Mesendoderm (in vitro differentiated cells): ENCODE results near the gene MED16.

Source experiments
- DNase-seq: peaks from one replicate; pipeline ENCODE4 v3.0.0; 2013
- H2AK5ac ChIP-seq: 2 replicates; pipeline ENCODE4 v1.6.1; 2013; ENCODE audit warnings: low read length, inconsistent platforms
- H2BK120ac ChIP-seq: 2 replicates; pipeline ENCODE4 v1.6.1; 2013; ENCODE audit warnings: low read depth, mild to moderate bottlenecking, low read length, moderate library complexity, mixed read lengths
- H2BK15ac ChIP-seq: replicated peaks from 2 replicates; pipeline ENCODE4 v1.6.1; 2013; ENCODE audit warnings: low read depth, mild to moderate bottlenecking, moderate library complexity
- H2BK5ac ChIP-seq: 2 replicates; pipeline ENCODE4 v1.6.1; 2013; ENCODE audit warnings: low read length, inconsistent platforms
- H3K18ac ChIP-seq: 2 replicates; pipeline ENCODE4 v1.6.1; 2013; ENCODE audit warnings: mild to moderate bottlenecking, low read length, mixed read lengths
- H3K23ac ChIP-seq: one replicate; pipeline ENCODE4 v1.6.1; 2013; ENCODE audit warnings: low read length
- H3K27ac ChIP-seq: 2 replicates; pipeline ENCODE4 v1.5.1; 2013; ENCODE audit warnings: low read depth, mild to moderate bottlenecking, inconsistent platforms, low read length, moderate library complexity
- H3K27me3 ChIP-seq: 2 replicates; pipeline ENCODE4 v1.6.1; 2013; ENCODE audit warnings: low read length, control low read depth, mild to moderate bottlenecking, inconsistent platforms; ENCODE audit not compliant: insufficient read depth, poor library complexity
- H3K36me3 ChIP-seq: 2 replicates; pipeline ENCODE4 v1.6.1; 2013; ENCODE audit warnings: low read length, inconsistent platforms; ENCODE audit not compliant: control insufficient read depth, insufficient read depth
- H3K4ac ChIP-seq: one replicate; pipeline ENCODE4 v1.6.1; 2013; ENCODE audit warnings: low read depth, mild to moderate bottlenecking, low read length, moderate library complexity
- H3K4me1 ChIP-seq: 2 replicates; pipeline ENCODE4 v1.6.1; 2013; ENCODE audit warnings: low read depth, low read length, inconsistent platforms; ENCODE audit not compliant: control insufficient read depth
- H3K4me2 ChIP-seq: 2 replicates; pipeline ENCODE4 v1.6.1; 2013; ENCODE audit warnings: low read length
- H3K4me3 ChIP-seq: 2 replicates; pipeline ENCODE4 v1.5.1; 2013; ENCODE audit warnings: mild to moderate bottlenecking, low read length
- H3K56ac ChIP-seq: one replicate; pipeline ENCODE4 v1.6.1; 2013; ENCODE audit warnings: low read length
- H3K79me1 ChIP-seq: 2 replicates; pipeline ENCODE4 v1.6.1; 2013; ENCODE audit warnings: low read length, inconsistent platforms
- H3K79me2 ChIP-seq: 2 replicates; pipeline ENCODE4 v1.6.1; 2013; ENCODE audit warnings: mild to moderate bottlenecking, low read length; ENCODE audit not compliant: control insufficient read depth, insufficient read depth
- H3K9ac ChIP-seq: 2 replicates; pipeline ENCODE4 v1.6.1; 2013; ENCODE audit warnings: low read length, inconsistent platforms
- H4K5ac ChIP-seq: one replicate; pipeline ENCODE4 v1.6.1; 2013; ENCODE audit warnings: low read length
- H4K8ac ChIP-seq: one replicate; pipeline ENCODE4 v1.6.1; 2013; ENCODE audit warnings: low read depth, mild to moderate bottlenecking, control low read depth, low read length, moderate library complexity
- WGBS: extraction: QIAGEN DNeasy Blood & Tissue Kit; methylation state at CpG from one replicate; pipeline ENCODE4 v1.1.7; 2013; ENCODE audit warnings: low lambda C conversion rate, missing lambda C conversion rate; ENCODE audit not compliant: insufficient coverage; ENCODE audit errors: extremely low coverage; 5-methylcytosine and 5-hydroxymethylcytosine counted together

Gene MED16

DNA sequence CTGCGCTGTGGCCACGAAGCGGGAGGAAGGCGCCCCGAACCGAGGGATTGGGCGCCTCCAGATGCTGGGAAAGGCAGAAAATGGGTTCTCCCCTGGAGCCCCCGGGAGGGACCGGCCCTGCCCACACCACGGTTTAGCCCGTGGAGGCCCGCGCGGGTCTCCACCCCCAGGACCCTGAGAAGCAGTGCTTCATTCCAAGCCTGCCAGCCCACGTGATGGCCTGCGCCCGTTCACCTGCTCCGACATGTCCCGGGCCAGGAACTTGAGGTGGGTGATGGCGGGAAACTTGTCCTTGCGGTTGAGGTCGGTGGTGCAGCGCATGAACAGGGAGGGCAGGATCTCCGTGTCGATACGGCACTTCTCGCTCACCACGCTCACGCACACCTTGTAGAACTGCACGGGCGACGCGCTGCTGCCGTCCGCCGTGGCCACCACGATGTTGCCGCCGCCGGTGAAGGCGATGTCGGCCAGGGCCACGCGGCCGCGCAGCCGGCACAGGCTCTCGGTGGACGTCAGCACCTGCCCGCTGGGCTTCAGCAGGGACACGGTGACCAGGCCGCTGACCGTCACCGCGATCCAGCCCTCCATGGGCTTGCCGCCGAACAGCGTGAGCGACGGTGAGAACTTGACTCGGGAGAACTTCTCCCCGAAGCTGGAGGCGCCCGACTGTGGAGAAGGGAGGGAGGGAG is 7.3 kb downstream of the MED16 start:
- H2BK5ac ChIP-seq, result no peak overlapping the region
- H3K4me2 ChIP-seq, result no peak overlapping the region
- no peak overlapping the region for H4K5ac ChIP-seq
- H2AK5ac ChIP-seq, result no peak overlapping the region
- H3K23ac ChIP-seq, result no peak overlapping the region
- H3K4ac ChIP-seq, result no peak overlapping the region
- no CpG with 5 or more reads among the region's 64 CpGs for WGBS
- no peaks in the 10 kb centered on the region for H3K4me1 ChIP-seq
- no peak overlapping the region for H3K4me3 ChIP-seq
- H3K79me2 ChIP-seq, result no peaks in the 10 kb centered on the region
- no peak overlapping the region for H2BK15ac ChIP-seq
- no peak overlapping the region for H3K18ac ChIP-seq
- H2BK120ac ChIP-seq, result no peak overlapping the region
- H3K36me3 ChIP-seq, result peaks cover 3% of the 10 kb centered on the region
- no peak overlapping the region for H3K56ac ChIP-seq
- no peak for DNase-seq
- H3K9ac ChIP-seq, result no peak overlapping the region
- H3K27ac ChIP-seq, result no peak overlapping the region
- H3K79me1 ChIP-seq, result no peaks in the 10 kb centered on the region
- no peaks in the 10 kb centered on the region for H3K27me3 ChIP-seq
- no peak overlapping the region for H4K8ac ChIP-seq

- no peak for DNase-seq
- no peak overlapping the region for H4K5ac ChIP-seq
- peaks cover 3% of the 10 kb centered on the region for H3K36me3 ChIP-seq
- H3K23ac ChIP-seq, result no peak overlapping the region
- no peak overlapping the region for H3K9ac ChIP-seq
- no peak overlapping the region for H3K18ac ChIP-seq
- no peaks in the 10 kb centered on the region for H3K4me1 ChIP-seq
- WGBS, result no CpG with 5 or more reads among the region's 51 CpGs
- H4K8ac ChIP-seq, result no peak overlapping the region
- no peak overlapping the region for H3K4me3 ChIP-seq
- no peak overlapping the region for H3K56ac ChIP-seq
- no peaks in the 10 kb centered on the region for H3K79me2 ChIP-seq
- H3K27ac ChIP-seq, result no peak overlapping the region
- H2AK5ac ChIP-seq, result no peak overlapping the region
- H3K4ac ChIP-seq, result no peak overlapping the region
- no peaks in the 10 kb centered on the region for H3K79me1 ChIP-seq
- no peak overlapping the region for H3K4me2 ChIP-seq
- no peak overlapping the region for H2BK5ac ChIP-seq
- H2BK15ac ChIP-seq, result no peak overlapping the region
- no peaks in the 10 kb centered on the region for H3K27me3 ChIP-seq
- H2BK120ac ChIP-seq, result no peak overlapping the region
Observed at GRCh38 chr19:884420-885211, 8.4 kb downstream of the MED16 start.

DNA sequence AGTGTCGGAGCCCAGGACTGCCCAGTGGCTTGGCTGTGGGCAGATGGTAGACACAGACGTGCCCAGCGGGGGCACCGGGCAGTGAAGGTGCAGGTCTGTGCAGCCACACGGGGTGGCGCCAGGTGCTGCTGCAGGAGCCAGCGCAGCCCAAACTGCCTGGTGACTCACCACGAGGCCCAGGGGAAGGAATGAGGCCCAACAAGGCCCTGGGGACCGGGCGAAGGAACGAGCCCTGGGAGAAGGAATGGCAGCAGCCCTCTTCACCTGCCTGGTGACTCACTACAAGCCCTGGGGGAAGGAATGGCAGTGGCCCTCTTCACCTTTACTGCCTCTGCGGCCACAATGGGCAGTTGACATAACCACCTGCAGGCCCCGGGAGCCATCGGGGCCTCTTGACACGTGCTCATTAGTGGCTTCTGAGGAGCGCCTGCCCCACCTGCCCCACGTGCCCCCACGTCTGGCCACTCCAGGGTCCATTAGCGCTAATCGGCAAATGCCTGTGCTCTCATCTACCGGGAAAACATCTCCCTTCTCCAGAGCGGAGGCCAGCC is 9.3 kb downstream of the MED16 start:
- Histone ChIP-seq H2BK15ac (no peak overlapping the region), H3K27me3 (no peaks in the 10 kb centered on the region), H3K4me3 (no peak overlapping the region), H3K4me1 (no peaks in the 10 kb centered on the region), H3K79me2 (no peaks in the 10 kb centered on the region), H3K36me3 (peaks cover 3% of the 10 kb centered on the region), H2AK5ac (no peak overlapping the region), H3K18ac (no peak overlapping the region), H3K27ac (no peak overlapping the region), H4K8ac (no peak overlapping the region), H2BK120ac (no peak overlapping the region), H3K79me1 (no peaks in the 10 kb centered on the region), H3K4ac (no peak overlapping the region), H3K23ac (no peak overlapping the region), H3K56ac (no peak overlapping the region), H2BK5ac (no peak overlapping the region), H3K4me2 (no peak overlapping the region), H3K9ac (no peak overlapping the region), H4K5ac (no peak overlapping the region)
- DNase-seq, result peak; percentile 82
- no CpG with 5 or more reads among the region's 22 CpGs for WGBS

DNA sequence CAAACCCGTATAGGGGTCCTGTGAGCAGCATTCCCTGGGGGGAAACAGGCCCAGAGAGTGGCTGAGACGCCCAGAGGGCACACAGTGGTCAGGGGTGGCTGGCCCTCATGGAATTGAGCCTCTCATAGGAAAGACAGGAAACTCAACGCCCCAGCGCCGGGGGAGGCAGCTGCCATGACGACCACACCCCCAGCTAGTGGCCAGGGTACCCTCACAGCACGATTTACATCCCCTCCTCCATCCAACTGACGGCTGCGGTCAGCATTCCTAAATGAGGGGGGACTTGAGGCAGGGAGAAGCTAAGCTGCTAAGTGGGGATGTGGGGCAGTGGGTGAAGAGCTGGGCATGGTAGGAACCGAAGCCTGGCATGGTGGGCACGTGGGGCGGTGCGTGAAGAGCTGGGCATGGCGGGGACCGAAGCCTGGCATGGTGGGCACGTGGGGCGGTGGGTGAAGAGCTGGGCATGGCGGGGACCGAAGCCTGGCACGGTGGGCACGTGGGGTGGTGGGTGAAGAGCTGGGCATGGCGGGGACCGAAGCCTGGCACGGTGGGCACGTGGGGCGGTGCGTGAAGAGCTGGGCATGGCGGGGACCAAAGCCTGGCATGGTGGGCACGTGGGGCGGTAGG is 10.0 kb downstream of the MED16 start:
- H3K4me2 ChIP-seq, result no peak overlapping the region
- no peak overlapping the region for H4K5ac ChIP-seq
- H2BK120ac ChIP-seq, result no peak overlapping the region
- no peak overlapping the region for H3K4me3 ChIP-seq
- no peaks in the 10 kb centered on the region for H3K79me2 ChIP-seq
- no peak overlapping the region for H2AK5ac ChIP-seq
- H3K18ac ChIP-seq, result no peak overlapping the region
- no peak overlapping the region for H4K8ac ChIP-seq
- no peak overlapping the region for H2BK5ac ChIP-seq
- H3K4me1 ChIP-seq, result no peaks in the 10 kb centered on the region
- H3K9ac ChIP-seq, result no peak overlapping the region
- no peaks in the 10 kb centered on the region for H3K79me1 ChIP-seq
- H3K23ac ChIP-seq, result no peak overlapping the region
- WGBS, result no CpG with 5 or more reads among the region's 30 CpGs
- H3K4ac ChIP-seq, result no peak overlapping the region
- H3K27me3 ChIP-seq, result no peaks in the 10 kb centered on the region
- H2BK15ac ChIP-seq, result no peak overlapping the region
- no peak overlapping the region for H3K56ac ChIP-seq
- no peak overlapping the region for H3K27ac ChIP-seq
- H3K36me3 ChIP-seq, result peaks cover 3% of the 10 kb centered on the region
- no peak for DNase-seq

DNA sequence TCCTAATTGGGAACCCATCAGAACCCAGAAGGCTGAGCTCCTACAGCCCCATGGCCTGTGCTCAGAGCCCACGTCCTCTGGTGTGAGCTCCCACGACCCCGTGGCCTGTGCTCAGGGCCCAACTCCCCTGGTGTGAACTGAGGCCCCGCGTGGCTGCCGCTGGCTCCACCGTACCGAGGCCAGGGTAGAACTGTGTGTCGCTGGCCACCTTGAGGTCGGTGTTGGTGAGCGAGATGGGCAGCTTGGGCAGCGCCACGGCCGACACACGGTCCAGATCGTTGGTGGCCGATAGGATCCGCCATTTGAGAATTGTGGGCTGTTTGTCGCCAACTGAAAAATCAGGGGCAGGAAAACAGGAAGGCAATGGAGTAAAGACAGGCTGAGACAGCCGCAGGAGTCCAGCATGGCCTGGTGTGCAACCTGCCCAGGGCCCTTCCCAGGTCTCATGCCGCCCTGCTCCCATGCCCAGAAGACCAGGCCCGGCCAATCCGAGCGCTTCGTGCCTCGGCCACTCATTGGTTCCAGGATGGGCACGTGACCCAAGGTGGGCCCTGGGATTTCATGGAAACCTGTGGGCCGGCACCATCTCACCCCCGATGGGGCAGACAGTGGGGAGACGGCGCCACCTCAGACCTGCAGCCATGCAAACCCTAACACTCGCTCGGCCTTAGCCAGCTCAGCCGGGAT is 11.5 kb downstream of the MED16 start:
- Histone ChIP-seq H4K5ac (no peak overlapping the region), H3K9ac (no peak overlapping the region), H4K8ac (no peak overlapping the region), H3K18ac (no peak overlapping the region), H3K4me1 (no peaks in the 10 kb centered on the region), H3K79me1 (no peaks in the 10 kb centered on the region), H3K27ac (no peak overlapping the region), H2AK5ac (no peak overlapping the region), H3K56ac (no peak overlapping the region), H3K79me2 (no peaks in the 10 kb centered on the region), H2BK15ac (no peak overlapping the region), H3K4ac (no peak overlapping the region), H3K27me3 (no peaks in the 10 kb centered on the region), H3K23ac (no peak overlapping the region), H2BK120ac (no peak overlapping the region), H2BK5ac (no peak overlapping the region), H3K4me2 (no peak overlapping the region), H3K4me3 (no peak overlapping the region), H3K36me3 (peaks cover 3% of the 10 kb centered on the region)
- no CpG with 5 or more reads among the region's 34 CpGs for WGBS
- no peak for DNase-seq
